NCI-H1048 (cell line): Measurements from ENCODE around the gene TIMM17A.
A peak's percentile ranks its signal among the peaks of the same experiment; 100 is the strongest.

Experiments used
- DNase-seq: peaks from one replicate; lab custom pipeline; 2025; lab: John Stamatoyannopoulos, UW

TIMM17A gene

GRCh38 chr1:201983380-201983805 is 28.1 kb downstream of the TIMM17A start:
- DNase-seq, result no peak

DNA sequence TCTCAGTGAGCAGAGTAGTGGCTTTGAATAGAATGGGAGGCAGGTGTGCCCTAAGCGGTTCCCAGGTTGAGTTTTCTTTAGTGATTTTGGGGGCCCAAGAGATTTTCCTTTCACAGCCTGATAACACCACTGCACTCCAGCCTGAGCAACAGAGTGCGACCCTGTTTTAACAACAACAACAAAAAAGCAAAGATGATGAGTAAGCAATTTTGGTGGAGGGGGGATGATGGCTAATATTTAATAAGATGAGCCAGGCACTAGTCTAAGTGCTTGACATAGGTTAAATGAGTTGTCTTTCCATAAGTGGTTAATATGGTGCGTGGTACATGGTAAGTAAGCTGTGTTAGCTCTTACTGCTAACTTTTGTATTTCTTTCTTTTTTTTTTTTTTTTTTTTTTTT is 29.1 kb downstream of the TIMM17A start:
- no peak for DNase-seq

GRCh38 chr1:201985355-201985754 is 30.1 kb downstream of the TIMM17A start:
- no peak for DNase-seq

GRCh38 chr1:201988601-201989000 is 33.3 kb downstream of the TIMM17A start:
- no peak for DNase-seq

GRCh38 chr1:201989354-201990128 is 34.2 kb downstream of the TIMM17A start:
- DNase-seq, result no peak

- DNase-seq, result no peak
These were observed 35.1 kb downstream of the TIMM17A start for GRCh38 chr1:201990427-201990826.

DNA sequence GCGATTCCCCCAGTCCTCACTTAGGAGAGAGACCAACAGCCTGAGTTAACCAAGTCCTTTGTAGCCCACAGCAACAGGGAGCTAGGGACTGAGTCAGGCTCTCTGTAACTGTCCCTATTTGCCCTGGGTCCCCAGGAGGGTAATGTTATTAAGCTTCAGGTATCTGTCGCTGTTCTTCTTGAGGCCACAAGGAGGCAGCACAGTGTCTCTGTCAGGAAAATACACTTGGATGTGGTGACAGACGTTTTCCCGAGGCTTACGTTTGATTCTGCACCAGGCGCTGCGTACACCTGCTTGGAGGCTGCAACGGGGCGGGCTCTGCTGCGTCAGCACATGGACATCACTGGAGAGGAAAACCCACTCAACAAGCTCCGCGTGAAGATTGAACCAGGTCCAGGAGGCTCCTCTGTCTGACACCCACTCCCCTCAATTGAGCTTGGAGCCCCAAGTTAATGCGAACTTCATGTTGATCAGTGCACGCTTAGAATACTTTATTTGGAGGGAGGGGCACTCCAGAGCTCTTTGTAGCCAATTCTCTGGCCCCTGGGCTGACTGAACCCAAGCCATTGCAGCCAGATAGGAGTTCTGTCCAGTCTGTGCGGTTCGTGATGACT is 44.4 kb downstream of the TIMM17A start:
- DNase-seq, result peak; percentile 60

DNA sequence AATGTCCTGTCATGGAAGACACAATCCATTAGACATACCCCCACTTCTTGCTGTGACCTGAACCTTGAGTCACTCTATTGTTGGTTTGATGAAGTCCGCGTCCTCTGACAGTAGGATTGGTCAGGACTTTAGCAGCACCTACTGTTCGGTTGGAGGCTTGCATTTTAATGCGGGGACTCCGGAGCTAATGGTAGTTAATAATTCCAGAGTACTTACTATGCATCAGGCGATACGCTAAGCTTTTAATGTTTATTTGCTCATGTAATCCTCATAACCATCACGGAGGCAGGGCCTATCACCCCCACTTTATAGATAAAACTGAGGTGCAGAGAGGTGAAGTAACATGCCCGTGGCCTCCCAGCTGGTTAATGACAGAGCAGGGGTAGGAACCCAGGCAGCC is 47.2 kb downstream of the TIMM17A start:
- DNase-seq, result no peak

GRCh38 chr1:202004711-202005110 is 49.4 kb downstream of the TIMM17A start:
- DNase-seq, result no peak

DNA sequence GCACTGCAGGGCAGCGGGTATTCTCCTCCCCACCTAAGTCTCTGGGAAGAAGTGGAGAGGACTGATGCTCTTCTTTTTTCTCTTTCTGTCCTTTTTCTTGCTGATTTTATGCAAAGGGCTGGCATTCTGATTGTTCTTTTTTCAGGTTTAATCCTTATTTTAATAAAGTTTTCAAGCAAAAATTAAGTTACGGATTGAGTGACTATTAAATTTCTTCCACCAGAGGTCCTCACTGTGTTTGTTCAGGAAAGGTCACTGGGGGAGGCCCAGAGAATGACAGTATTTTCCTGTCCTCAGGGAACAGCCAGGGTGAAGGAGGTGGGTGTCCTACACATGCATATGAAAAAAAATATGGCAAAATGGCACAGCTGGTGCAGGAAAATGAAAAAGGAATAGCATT is 50.7 kb downstream of the TIMM17A start:
- no peak for DNase-seq

GRCh38 chr1:202007304-202007703 is 52.0 kb downstream of the TIMM17A start:
- DNase-seq, result no peak

DNA sequence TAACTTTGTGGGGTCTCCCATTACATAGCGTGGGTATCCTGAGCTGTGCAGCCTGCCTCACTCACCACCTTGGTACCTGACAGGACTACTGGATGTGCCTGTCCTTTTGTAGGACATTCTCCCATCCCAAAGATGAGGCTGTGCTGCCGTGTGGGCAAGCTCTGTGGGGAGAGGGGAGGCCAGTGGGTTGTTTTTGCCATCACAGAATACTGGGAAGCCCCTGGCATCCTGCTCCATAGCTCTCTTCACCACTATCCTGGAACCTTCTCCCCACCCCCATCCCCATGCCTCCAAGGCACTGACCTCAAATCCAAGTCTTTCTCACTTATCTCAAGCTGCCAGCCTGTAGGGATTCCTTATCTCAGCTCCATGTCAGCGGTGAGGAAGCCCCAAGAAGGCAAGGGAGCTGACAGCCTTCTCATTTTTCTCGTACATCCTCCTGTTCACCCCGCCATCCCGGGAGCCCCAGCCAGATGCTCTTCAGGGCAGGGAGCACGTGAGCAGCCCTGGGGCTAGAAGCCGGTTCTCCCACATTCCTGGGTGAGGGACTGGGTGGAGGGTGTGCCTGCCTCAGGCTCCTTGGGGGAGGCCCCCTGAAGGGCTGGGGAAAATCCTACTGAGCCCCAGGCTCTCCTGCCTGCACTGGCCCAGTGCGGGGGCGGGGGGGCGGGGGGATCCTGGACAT is 52.6 kb downstream of the TIMM17A start:
- DNase-seq, result no peak

DNA sequence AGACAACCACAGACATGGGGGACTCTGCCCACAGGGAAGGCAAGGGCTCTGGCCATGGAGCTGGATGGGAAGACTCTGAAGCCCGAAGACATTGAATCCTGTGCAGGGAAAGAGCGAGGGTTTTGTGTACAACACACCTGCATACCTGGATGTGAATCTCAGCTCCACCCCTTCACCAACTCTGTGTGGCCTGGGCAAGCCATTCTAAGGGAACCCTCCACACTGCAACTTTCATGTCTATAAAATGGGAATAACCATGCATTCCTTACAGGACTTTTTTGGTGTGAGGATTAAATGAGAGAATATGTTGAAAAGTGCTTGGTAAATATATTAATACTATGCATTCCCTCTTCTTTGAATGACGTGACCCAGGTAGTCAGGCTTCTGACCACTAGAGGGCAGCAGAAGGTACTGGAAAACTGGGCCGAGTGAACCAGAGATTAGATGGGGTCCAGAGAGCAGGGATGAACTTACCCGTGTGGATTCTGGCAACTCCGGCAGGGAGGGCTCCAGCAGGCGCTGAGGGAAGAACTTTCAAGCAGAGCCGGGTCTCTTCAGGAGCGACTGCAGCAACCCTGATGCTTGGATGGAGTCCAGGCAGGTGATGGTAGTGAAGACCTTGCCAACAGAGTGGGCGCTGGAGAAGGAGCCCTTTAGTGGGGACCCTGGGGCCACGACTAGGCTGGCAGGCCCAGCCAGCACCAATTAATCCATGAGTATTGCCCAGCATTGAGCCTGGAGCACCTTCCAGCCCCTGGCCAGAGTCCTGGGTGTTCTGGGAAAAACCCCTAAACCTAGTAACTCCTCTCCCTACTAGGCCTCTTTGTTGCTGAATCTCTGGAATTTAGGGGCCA is 54.2 kb downstream of the TIMM17A start:
- DNase-seq, result peak; percentile 84

DNA sequence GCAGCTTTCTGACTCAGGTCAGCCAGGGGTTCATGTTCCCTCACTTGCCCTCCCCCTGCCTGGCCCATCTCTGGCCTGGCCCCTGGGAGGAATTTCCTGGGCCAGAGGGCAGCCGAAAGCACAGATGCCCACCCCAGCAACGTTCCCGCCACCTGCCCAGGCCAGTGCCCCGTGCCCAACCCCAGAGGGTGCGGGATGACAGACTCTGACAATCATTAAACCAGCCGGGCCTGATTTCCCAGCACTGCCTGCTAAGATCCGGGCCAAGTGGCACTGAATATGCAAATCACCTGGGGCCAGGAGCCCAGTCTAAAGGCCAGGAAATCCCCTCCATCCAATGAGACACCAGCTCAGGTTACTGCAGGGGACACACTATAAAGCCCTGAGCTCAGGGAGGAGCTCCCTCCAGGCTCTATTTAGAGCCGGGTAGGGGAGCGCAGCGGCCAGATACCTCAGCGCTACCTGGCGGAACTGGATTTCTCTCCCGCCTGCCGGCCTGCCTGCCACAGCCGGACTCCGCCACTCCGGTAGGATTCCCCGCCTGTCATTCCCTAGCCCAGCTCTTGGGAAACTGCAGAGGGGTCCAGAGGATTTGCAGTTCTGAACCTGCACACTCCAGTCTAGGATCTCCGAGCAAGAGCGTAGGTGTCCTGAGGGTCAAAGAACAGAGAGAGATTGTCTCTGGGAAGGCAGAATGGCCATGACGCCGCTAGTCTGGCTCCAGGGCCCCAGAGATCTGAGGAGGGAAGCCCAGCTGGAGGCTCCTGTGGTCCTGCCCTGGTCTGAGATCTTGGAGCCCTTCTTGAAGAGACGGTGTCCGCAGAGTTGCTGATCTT is 55.1 kb downstream of the TIMM17A start, which contains the start of gene ELF3:
TSS of gene ELF3 (plus strand) at position 408 of the 836 bp plus-strand sequence. CDS start 550 bp downstream, outside the sequence.
- DNase-seq, result peak; percentile 87

DNA sequence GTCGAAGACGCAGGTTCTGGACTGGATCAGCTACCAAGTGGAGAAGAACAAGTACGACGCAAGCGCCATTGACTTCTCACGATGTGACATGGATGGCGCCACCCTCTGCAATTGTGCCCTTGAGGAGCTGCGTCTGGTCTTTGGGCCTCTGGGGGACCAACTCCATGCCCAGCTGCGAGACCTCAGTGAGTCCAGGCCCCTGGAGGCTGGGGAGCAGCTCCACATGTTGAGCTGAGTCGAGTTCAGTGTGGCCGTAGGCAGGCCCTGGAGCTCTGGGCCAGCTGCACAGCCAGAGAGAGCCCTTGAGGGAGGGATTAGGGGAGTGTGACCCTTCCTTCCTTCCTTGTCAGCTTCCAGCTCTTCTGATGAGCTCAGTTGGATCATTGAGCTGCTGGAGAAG is 56.7 kb downstream of the TIMM17A start:
- no peak for DNase-seq

DNA sequence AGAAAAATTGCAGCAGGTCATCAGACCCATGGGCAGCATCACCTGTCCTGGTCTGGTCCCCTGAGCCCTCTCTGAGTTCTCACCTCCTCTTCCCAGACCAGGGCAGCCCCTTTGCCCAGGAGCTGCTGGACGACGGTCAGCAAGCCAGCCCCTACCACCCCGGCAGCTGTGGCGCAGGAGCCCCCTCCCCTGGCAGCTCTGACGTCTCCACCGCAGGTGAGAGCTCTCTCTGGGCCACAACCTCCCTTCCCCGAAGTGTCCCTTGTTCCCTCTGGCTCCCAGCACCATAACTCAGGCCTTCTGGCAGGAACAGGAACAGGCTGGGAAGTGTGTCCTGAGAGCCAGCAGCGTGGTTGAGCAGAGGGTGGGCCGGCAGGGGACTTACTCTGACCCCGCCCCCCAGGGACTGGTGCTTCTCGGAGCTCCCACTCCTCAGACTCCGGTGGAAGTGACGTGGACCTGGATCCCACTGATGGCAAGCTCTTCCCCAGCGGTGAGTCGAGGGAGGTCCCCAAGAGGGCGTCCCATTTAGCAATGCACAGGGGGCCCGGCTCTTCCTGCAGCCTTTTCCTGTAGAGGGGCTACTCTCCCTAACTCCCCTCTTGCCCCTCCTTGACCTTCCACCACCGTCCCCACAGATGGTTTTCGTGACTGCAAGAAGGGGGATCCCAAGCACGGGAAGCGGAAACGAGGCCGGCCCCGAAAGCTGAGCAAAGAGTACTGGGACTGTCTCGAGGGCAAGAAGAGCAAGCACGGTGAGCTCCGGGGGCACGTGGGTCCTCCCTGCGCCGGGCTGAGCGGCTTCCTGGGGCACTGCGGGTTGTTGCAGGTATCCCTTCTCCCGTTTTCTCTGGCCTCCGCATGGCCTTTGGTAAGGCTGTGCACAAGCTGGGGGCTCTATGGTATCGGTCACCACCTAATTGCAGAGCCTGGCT is 57.5 kb downstream of the TIMM17A start:
- DNase-seq, result no peak

GRCh38 chr1:202013603-202014002 is 58.3 kb downstream of the TIMM17A start:
- no peak for DNase-seq

DNA sequence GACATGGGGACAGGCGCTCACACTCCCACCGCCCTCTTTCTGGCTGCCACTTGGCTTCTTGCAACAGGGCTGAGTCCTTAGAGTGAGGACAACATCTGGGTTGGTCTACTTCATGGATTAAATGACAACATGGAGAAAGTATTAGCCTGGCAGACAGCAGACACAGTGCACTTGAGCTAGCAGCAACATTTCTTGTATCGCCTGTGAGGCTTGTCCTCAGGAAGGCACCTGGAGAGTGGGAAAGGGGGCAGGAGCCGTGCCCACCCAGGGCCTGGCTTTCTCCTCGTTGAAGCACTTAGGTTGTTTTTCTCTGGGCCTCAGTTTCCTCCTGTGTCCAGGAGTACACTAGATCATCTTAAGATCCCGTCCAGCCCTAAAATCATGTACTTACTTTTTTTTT is 58.8 kb downstream of the TIMM17A start:
- DNase-seq, result no peak

GRCh38 chr1:202014915-202015661 is 59.8 kb downstream of the TIMM17A start:
- no peak for DNase-seq

DNA sequence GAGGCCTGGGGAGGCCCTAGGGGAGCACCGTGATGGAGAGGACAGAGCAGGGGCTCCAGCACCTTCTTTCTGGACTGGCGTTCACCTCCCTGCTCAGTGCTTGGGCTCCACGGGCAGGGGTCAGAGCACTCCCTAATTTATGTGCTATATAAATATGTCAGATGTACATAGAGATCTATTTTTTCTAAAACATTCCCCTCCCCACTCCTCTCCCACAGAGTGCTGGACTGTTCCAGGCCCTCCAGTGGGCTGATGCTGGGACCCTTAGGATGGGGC is 60.3 kb downstream of the TIMM17A start:
- DNase-seq, result no peak
